GM12864 (cell line): ENCODE measurements around the gene TIMP2.

Experiments
- DNase-seq: peaks from one replicate; pipeline ENCODE4 v3.0.0-alpha.2; 2011; ENCODE audit warnings: low read depth
- H3K4me3 ChIP-seq: 2 replicates; pipeline ENCODE4 v1.5.1; 2011; ENCODE audit warnings: mild to moderate bottlenecking, low read depth, low read length, control low read depth
- CTCF ChIP-seq: IDR thresholded peaks from 2 replicates; pipeline ENCODE4 v1.5.1; 2011; ENCODE audit warnings: low read depth, mild to moderate bottlenecking, moderate library complexity, low read length, control low read depth, inconsistent platforms; ENCODE audit errors: missing control alignments

TIMP2 gene

GRCh38 chr17:78826421-78826820 lies 98.8 kb downstream of the TIMP2 start:
- no peak for DNase-seq
- no peak overlapping the region for H3K4me3 ChIP-seq
- no peak for TF ChIP-seq CTCF

- DNase-seq: no peak
- no peak for TF ChIP-seq CTCF
- no peak overlapping the region for H3K4me3 ChIP-seq
Observed at GRCh38 chr17:78825696-78826095, 99.5 kb downstream of the TIMP2 start.

- TF ChIP-seq CTCF: no peak
- DNase-seq: no peak
- no peak overlapping the region for H3K4me3 ChIP-seq
Observed at GRCh38 chr17:78824240-78824639, 100.9 kb downstream of the TIMP2 start.

- DNase-seq: no peak
- H3K4me3 ChIP-seq: no peak overlapping the region
- TF ChIP-seq CTCF: peak; percentile 20
Observed at GRCh38 chr17:78823282-78824046, 101.7 kb downstream of the TIMP2 start.

- H3K4me3 ChIP-seq: no peak overlapping the region
- no peak for DNase-seq
- no peak for TF ChIP-seq CTCF
Observed at GRCh38 chr17:78822552-78822951, 102.6 kb downstream of the TIMP2 start.

- no peak overlapping the region for H3K4me3 ChIP-seq
- no peak for DNase-seq
- no peak for TF ChIP-seq CTCF
Observed at GRCh38 chr17:78821961-78822360, 103.2 kb downstream of the TIMP2 start.

GRCh38 chr17:78820841-78821240 lies 104.3 kb downstream of the TIMP2 start:
- DNase-seq: no peak
- TF ChIP-seq CTCF: no peak
- no peak overlapping the region for H3K4me3 ChIP-seq
